Measurements from ENCODE around the gene SARS1. TPM values are rescaled to one million over a fixed set of nuclear protein-coding genes. Genes with fewer than 3 reads are reported as not detected.

SARS1 gene
- total and polyA plus RNA-seq, 2 of the 8 experiments (the other 6 are each of a cell fraction or from before 2014, with no cell fraction given) = 83.1 to 146 TPM

GRCh38 chr1:109265016-109265415 is 51.3 kb downstream of the SARS1 start:
- Histone ChIP-seq H2BK15ac (ENCODE audit: low read length) (no peak overlapping the region), H3K18ac (ENCODE audit: extremely low read depth, low read length) (no peak overlapping the region), H3K4me3 (ENCODE audit: extremely low read depth in 1 of 4, insufficient read depth in 2 of 4, low read depth in 3 of 4, low read length in 4 of 4) (no peak overlapping the region), H2BK5ac (ENCODE audit: low read depth, low read length) (no peak overlapping the region), H2BK20ac (ENCODE audit: low read length) (no peak overlapping the region), H2AFZ (ENCODE audit: low read length) (no peak overlapping the region), H3K4me1 (replicated peaks in 1 of 4; ENCODE audit: control insufficient read depth in 3 of 4, insufficient read depth in 4 of 4, low read length in 3 of 4) (peaks cover 0 to 4% (median under 1%) of the 10 kb centered on the region in 4 experiments; a peak in 1 of 7 replicates), H3K14ac (ENCODE audit: insufficient read length) (no peak overlapping the region), H3K79me2 (ENCODE audit: control insufficient read depth in 1 of 2, insufficient read depth in 2 of 2, low read length in 2 of 2) (no peaks in the 10 kb centered on the region), H3K4ac (replicated peaks; ENCODE audit: insufficient read length, low read depth, low read length) (no peak overlapping the region), H4K20me1 (replicated peaks in 1 of 2; ENCODE audit: control insufficient read depth in 1 of 2, insufficient read depth in 2 of 2, low read length in 2 of 2) (peaks cover 0 to 7% of the 10 kb centered on the region in 2 experiments), H3K27me3 (replicated peaks in 1 of 4; ENCODE audit: control insufficient read depth in 3 of 4, extremely low read depth in 1 of 4, insufficient read depth in 3 of 4, low read length in 3 of 4) (no peaks in the 10 kb centered on the region), H3K9me3 (ENCODE audit: insufficient read depth in 2 of 2, low read depth in 1 of 2, low read length in 1 of 2) (no peaks in the 10 kb centered on the region), H3K23ac (ENCODE audit: insufficient read length) (no peak overlapping the region), H3K36me3 (ENCODE audit: control insufficient read depth in 2 of 4, insufficient read depth in 4 of 4, low read length in 3 of 4) (peaks cover 15 to 31% (median 19%) of the 10 kb centered on the region in 4 experiments; a peak in 6 of 8 replicates), H4K8ac (ENCODE audit: extremely low read depth, insufficient read depth, low read length) (no peak overlapping the region), H2BK120ac (replicated peaks; ENCODE audit: low read depth, low read length) (no peak overlapping the region), H3K27ac (ENCODE audit: low read depth, low read length) (no peak overlapping the region), H3K4me2 (ENCODE audit: insufficient read depth in 1 of 2, low read depth in 2 of 2, low read length in 2 of 2) (no peak overlapping the region), H3K56ac (replicated peaks; ENCODE audit: insufficient read length, low read depth, low read length) (no peak overlapping the region), H4K5ac (ENCODE audit: insufficient read length, low read depth, low read length) (no peak overlapping the region), H4K91ac (replicated peaks; ENCODE audit: insufficient read length, low read length) (no peak overlapping the region), H3K9ac (replicated peaks in 1 of 4; ENCODE audit: extremely low read depth in 1 of 4, low read depth in 3 of 4, low read length in 3 of 4) (no peak overlapping the region), H2BK12ac (ENCODE audit: low read depth, low read length) (no peak overlapping the region), H3K79me1 (ENCODE audit: low read depth, low read length) (no peaks in the 10 kb centered on the region), H3K23me2 (ENCODE audit: low read depth, low read length) (no peaks in the 10 kb centered on the region), H2AK5ac (ENCODE audit: low read depth, low read length) (no peak overlapping the region)
- ChIA-PET POLR2A (ENCODE audit: partially characterized antibody) (interaction anchor here (1.0 to 2.2 kb wide), 3 partner anchors 12 to 165 kb away, joined by 3 to 7 read pairs (median 6); partner anchors contain the start of gene SORT1), CTCF (ENCODE audit: partially characterized antibody) (interaction anchor here (1.0 to 8.5 kb wide), 19 partner anchors 8 to 267 kb away, joined by 3 to 95 read pairs (median 7); partner anchors contain the start of genes PSRC1 and SORT1)
- DNase-seq (ENCODE audit: low read depth in 1 of 2, low spot score in 2 of 2) = no peak
- no peak for TF ChIP-seq NRF1 (IDR thresholded peaks at IDR 0.05; ENCODE audit: low read depth, low read length)
- no peak for TF ChIP-seq SIN3A (conservative IDR thresholded peaks at IDR 0.05 in 1 of 2, IDR thresholded peaks at IDR 0.05 in 1 of 2; ENCODE audit: low read depth in 1 of 2, low read length in 2 of 2)
- TF ChIP-seq E2F6 (IDR thresholded peaks at IDR 0.05) = no peak
- TF ChIP-seq SUZ12 (IDR thresholded peaks at IDR 0.05; ENCODE audit: low read length) = no peak
- no peak for TF ChIP-seq MAFK (IDR thresholded peaks at IDR 0.05; ENCODE audit: low read depth, low read length)
- TF ChIP-seq ASH2L (IDR thresholded peaks at IDR 0.05; ENCODE audit: low read length) = no peak
- 86% methylated on average over 4 of the region's 4 CpGs; no CpG with 5 or more reads in 1 of the 2 experiments for WGBS, 2 experiments (ENCODE audit: extremely low coverage in 1 of 2, insufficient coverage in 1 of 2, insufficient read length in 1 of 2, insufficient replicate concordance in 2 of 2, low coverage in 1 of 2, low lambda C conversion rate in 2 of 2, missing lambda C conversion rate in 1 of 2)
- FAIRE-seq = no peak
